Hematopoietic multipotent progenitor cell treated with erythropoietin and hydrocortisone succinate and interleukin-3 and kit ligand, for 8 days (in vitro differentiated cells): ENCODE measurements around the gene S100G.
"Not testable (repeated sequence)": the region's sequence is repeated elsewhere in the genome, so short reads cannot be mapped to it uniquely, and the experiment has no call there.

Source experiments
- DNase-seq: peaks from one replicate; pipeline ENCODE4 v3.0.0-alpha.2; 2015

Gene S100G

GRCh38 chrX:16649858-16650257 lies at the start of gene S100G:
Gene S100G, plus strand, starts transcription at chrX:16650158. Its CDS starts 849 bp downstream, at chrX:16651007.
- DNase-seq = no peak

- no peak for DNase-seq
These were observed 48.1 kb upstream of the S100G start for GRCh38 chrX:16601885-16602284.

- not testable (repeated sequence) for DNase-seq
These were observed 46.7 kb upstream of the S100G start for GRCh38 chrX:16603235-16603634.

GRCh38 chrX:16603822-16604221 lies 46.1 kb upstream of the S100G start:
- DNase-seq = no peak

- no peak for DNase-seq
These were observed 45.6 kb upstream of the S100G start for GRCh38 chrX:16604337-16604736.

GRCh38 chrX:16606142-16606720 lies 43.7 kb upstream of the S100G start:
- no peak for DNase-seq

GRCh38 chrX:16610121-16610621 lies 39.8 kb upstream of the S100G start:
- no peak for DNase-seq

GRCh38 chrX:16610654-16611053 lies 39.3 kb upstream of the S100G start:
- not testable (repeated sequence) for DNase-seq

- no peak for DNase-seq
These were observed 37.6 kb upstream of the S100G start for GRCh38 chrX:16612257-16612897.

- DNase-seq = no peak
These were observed 32.6 kb upstream of the S100G start for GRCh38 chrX:16617382-16617781.

GRCh38 chrX:16618422-16618821 lies 31.5 kb upstream of the S100G start:
- no peak for DNase-seq

- no peak for DNase-seq
These were observed 30.9 kb upstream of the S100G start for GRCh38 chrX:16619024-16619423.

GRCh38 chrX:16628511-16628910 lies 21.4 kb upstream of the S100G start:
- not testable (repeated sequence) for DNase-seq

- peak; percentile 95 for DNase-seq
These were observed 20.9 kb upstream of the S100G start for GRCh38 chrX:16628946-16629595.

- DNase-seq = peak; percentile 71
These were observed 20.0 kb upstream of the S100G start for GRCh38 chrX:16629909-16630308.

- DNase-seq = peak; percentile 66
These were observed 16.2 kb upstream of the S100G start for GRCh38 chrX:16633754-16634153.

- no peak for DNase-seq
These were observed 14.9 kb upstream of the S100G start for GRCh38 chrX:16635040-16635439.

GRCh38 chrX:16635596-16635995 lies 14.4 kb upstream of the S100G start:
- DNase-seq = peak; percentile 57

GRCh38 chrX:16638533-16638932 lies 11.4 kb upstream of the S100G start:
- DNase-seq = no peak

- DNase-seq = peak; percentile 34
These were observed 10.0 kb upstream of the S100G start for GRCh38 chrX:16639966-16640365.

GRCh38 chrX:16640823-16641222 lies 9.1 kb upstream of the S100G start:
- DNase-seq = no peak

- DNase-seq = no peak
These were observed 6.8 kb upstream of the S100G start for GRCh38 chrX:16643176-16643575.

- DNase-seq = no peak
These were observed 3.4 kb upstream of the S100G start for GRCh38 chrX:16646366-16647138.
